K562 (cell line): ENCODE data around the gene CNOT11. TPM values are rescaled to one million over a fixed set of nuclear protein-coding genes. Genes with fewer than 3 reads are reported as not detected.

Experiments
- ARNT ChIP-seq, 2 experiments: fragments of 450-650 bp; IDR thresholded peaks; 2 replicates each; pipeline ENCODE4 v1.6.1; 2016; ENCODE audit warnings: mild to moderate bottlenecking in 1 of 2
- ELF2 ChIP-seq: fragments of 250-450 bp; sonication (Bioruptor Pico); IDR thresholded peaks from 2 replicates; pipeline ENCODE4 v1.5.0; 2021; ENCODE audit warnings: mild to moderate bottlenecking
- GATA2 ChIP-seq: sonication (generic); formaldehyde crosslinking; IDR thresholded peaks from 2 replicates; pipeline ENCODE4 v1.4.0; 2020; ENCODE audit warnings: mild to moderate bottlenecking, missing genetic modification reagents
- HDGF ChIP-seq: fragments of 450-650 bp; IDR thresholded peaks from 2 replicates; pipeline ENCODE4 v1.6.1; 2016
- ILF3 ChIP-seq: fragments of 450-650 bp; IDR thresholded peaks from 2 replicates; pipeline ENCODE4 v1.6.1; 2018; ENCODE audit warnings: antibody characterized with exemption, mild to moderate bottlenecking, moderate library complexity, borderline replicate concordance
- JUN ChIP-seq, 2 experiments: sonication (generic) in 1 of 2; formaldehyde crosslinking in 1 of 2; IDR thresholded peaks; 2 replicates each; pipeline versions ENCODE4 v1.6.1 to v1.8.0; 2012 to 2022; ENCODE audit warnings: borderline replicate concordance in 2 of 2, mild to moderate bottlenecking in 2 of 2, improper control_type of control experiment in 1 of 2, low read depth in 1 of 2, low read length in 1 of 2, missing genetic modification reagents in 1 of 2
- MCM2 ChIP-seq: fragments of 450-650 bp; IDR thresholded peaks from 2 replicates; pipeline ENCODE4 v1.6.1; 2017; ENCODE audit warnings: low read depth, mild to moderate bottlenecking
- MTA1 ChIP-seq: fragments of 450-650 bp; IDR thresholded peaks from 2 replicates; pipeline ENCODE4 v1.6.1; 2017; ENCODE audit warnings: borderline replicate concordance
- SPI1 ChIP-seq: IDR thresholded peaks from 2 replicates; pipeline ENCODE4 v1.6.1; 2011; ENCODE audit warnings: low read depth, low read length, control low read depth, borderline replicate concordance
- TAL1 ChIP-seq: fragments of 450-650 bp; IDR thresholded peaks from 2 replicates; pipeline ENCODE4 v1.6.1; 2016; ENCODE audit warnings: mild to moderate bottlenecking
- TEAD4 ChIP-seq, 2 experiments: sonication (generic) in 1 of 2; formaldehyde crosslinking in 1 of 2; IDR thresholded peaks; 2 replicates each; pipeline versions ENCODE4 v1.6.1 to v1.8.0; 2012 to 2022; ENCODE audit warnings: borderline replicate concordance in 1 of 2, inconsistent platforms in 1 of 2, low read length in 1 of 2, mild to moderate bottlenecking in 1 of 2, missing genetic modification reagents in 1 of 2
- ZBTB1 ChIP-seq: sonication (generic); formaldehyde crosslinking; IDR thresholded peaks from 2 replicates; pipeline ENCODE4 v1.8.1; 2023; ENCODE audit warnings: missing genetic modification reagents, low read depth, mild to moderate bottlenecking, borderline replicate concordance
- ZNF174 ChIP-seq: fragments of 250-450 bp; sonication (Bioruptor Pico); IDR thresholded peaks from 2 replicates; pipeline ENCODE4 v1.4.0; 2020; ENCODE audit warnings: mild to moderate bottlenecking
- ZNF274 ChIP-seq: IDR thresholded peaks from 2 replicates; pipeline ENCODE4 v1.6.1; 2011; ENCODE audit warnings: low read depth, mild to moderate bottlenecking, low read length, moderate library complexity, borderline replicate concordance
- ZNF408 ChIP-seq: fragments of 250-450 bp; sonication (Bioruptor Pico); IDR thresholded peaks from 2 replicates; pipeline ENCODE4 v1.4.0; 2020; ENCODE audit warnings: low read depth, mild to moderate bottlenecking, moderate library complexity
- ZNF445 ChIP-seq: fragments of 250-450 bp; sonication (Bioruptor Pico); IDR thresholded peaks from 2 replicates; pipeline ENCODE4 v1.4.0; 2020; ENCODE audit warnings: low read depth, mild to moderate bottlenecking, moderate library complexity
- ZNF695 ChIP-seq: fragments of 450-650 bp; formaldehyde crosslinking; IDR thresholded peaks from 2 replicates; pipeline ENCODE4 v1.4.0; 2020; ENCODE audit warnings: mild to moderate bottlenecking, moderate library complexity
- ZNF76 ChIP-seq: fragments of 250-450 bp; sonication (Bioruptor Pico); IDR thresholded peaks from 2 replicates; pipeline ENCODE4 v1.4.0; 2020; ENCODE audit warnings: mild to moderate bottlenecking, moderate library complexity, borderline replicate concordance
- ZZZ3 ChIP-seq: fragments of 450-650 bp; IDR thresholded peaks from 2 replicates; pipeline ENCODE4 v1.6.1; 2016; ENCODE audit warnings: antibody characterized with exemption, mild to moderate bottlenecking, moderate library complexity
- polyA plus RNA-seq, 8 experiments: library from polyadenylated mRNA; depleted of rRNA in 4 of 8; stranded (reverse) in 5 of 8; unstranded in 3 of 8; fragments of >200 nt; fragmentation: Nextera tagmentation in 2 of 8; fragmentation: Illumina TruSeq in 1 of 8; extraction: Ambion mirVana in 2 of 8; extraction: Trizol in 1 of 8; gene quantifications; 2 replicates each; pipeline versions ENCODE4 v1.2.1 to v1.2.3, GENCODE V29; 2011 to 2014; ENCODE audit warnings: inconsistent platforms in 1 of 8, missing spikeins in 1 of 8
- total RNA-seq, 7 experiments: library from RNA; depleted of rRNA in 6 of 7; stranded (reverse); fragments of >200 nt in 6 of 7; fragmentation: Illumina TruSeq in 2 of 7; extraction: Trizol in 2 of 7; gene quantifications; 2 replicates each; pipeline versions ENCODE4 v1.2.1 to v1.2.3, GENCODE V29; 2011 to 2021; ENCODE audit warnings: low replicate concordance in 1 of 7
- TF ChIP-seq, protein P1 (sequence below): fragments of 450-650 bp; IDR thresholded peaks from 2 replicates; pipeline ENCODE4 v1.6.1; 2017; ENCODE audit warnings: mild to moderate bottlenecking, moderate library complexity
- TF ChIP-seq, protein P2 (sequence below): fragments of 450-650 bp; IDR thresholded peaks from 2 replicates; pipeline ENCODE4 v1.6.1; 2018; ENCODE audit warnings: mild to moderate bottlenecking, low read depth; ENCODE audit not compliant: partially characterized antibody
- TF ChIP-seq, protein P3 (sequence below): fragments of 450-650 bp; IDR thresholded peaks from 2 replicates; pipeline ENCODE4 v1.6.1; 2017; ENCODE audit warnings: antibody characterized with exemption, mild to moderate bottlenecking

CNOT11 gene
- total and polyA plus RNA-seq, 9 of the 15 experiments (the other 6 are each of a cell fraction or from before 2014, with no cell fraction given), result 12.7 to 163 (median 64.2) TPM

DNA sequence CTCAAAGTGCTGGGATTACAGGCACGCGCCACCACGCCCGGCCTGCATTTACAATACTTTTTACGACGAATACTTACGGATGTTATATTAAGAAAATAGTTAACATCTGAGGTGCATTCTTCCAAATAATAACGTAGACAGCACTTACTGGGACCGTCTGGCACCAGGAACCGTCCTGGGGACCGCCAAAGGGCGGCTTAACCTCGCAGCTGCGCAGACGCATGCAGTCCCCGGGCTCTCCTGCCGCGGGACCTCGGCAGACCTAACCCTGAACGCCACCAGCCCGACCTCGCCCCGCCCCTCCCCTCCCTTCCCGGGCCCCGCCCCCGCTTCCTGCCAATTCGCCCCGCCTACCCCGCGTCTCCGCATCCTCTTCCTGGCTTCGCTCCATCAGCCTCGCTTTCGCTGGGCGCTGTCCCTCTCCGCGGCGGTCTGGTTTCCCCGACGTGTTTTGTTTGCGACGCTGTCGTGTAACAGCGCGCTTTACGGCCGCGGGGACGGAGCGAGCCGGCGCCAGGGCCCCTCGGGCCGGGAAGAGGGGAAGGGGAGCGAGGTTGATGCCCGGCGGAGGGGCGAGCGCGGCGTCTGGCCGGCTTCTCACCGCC lies at the start of gene CNOT11 (continued):
- TF ChIP-seq ZNF274, result no peak
- TF ChIP-seq TEAD4 (IDR thresholded peaks at IDR 0.05; ENCODE audit: low read length), result 0 out of 2 replicates have a peak, but pooled peaks have one; percentile 23
- TF ChIP-seq TEAD4 (CRISPR knock-in tag; IDR thresholded peaks at IDR 0.05; ENCODE audit: borderline replicate concordance), result no peak
- TF ChIP-seq, protein P1, sequence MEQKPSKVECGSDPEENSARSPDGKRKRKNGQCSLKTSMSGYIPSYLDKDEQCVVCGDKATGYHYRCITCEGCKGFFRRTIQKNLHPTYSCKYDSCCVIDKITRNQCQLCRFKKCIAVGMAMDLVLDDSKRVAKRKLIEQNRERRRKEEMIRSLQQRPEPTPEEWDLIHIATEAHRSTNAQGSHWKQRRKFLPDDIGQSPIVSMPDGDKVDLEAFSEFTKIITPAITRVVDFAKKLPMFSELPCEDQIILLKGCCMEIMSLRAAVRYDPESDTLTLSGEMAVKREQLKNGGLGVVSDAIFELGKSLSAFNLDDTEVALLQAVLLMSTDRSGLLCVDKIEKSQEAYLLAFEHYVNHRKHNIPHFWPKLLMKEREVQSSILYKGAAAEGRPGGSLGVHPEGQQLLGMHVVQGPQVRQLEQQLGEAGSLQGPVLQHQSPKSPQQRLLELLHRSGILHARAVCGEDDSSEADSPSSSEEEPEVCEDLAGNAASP, result no peak
- peak in 1 of 2 experiments; percentile 56; a peak in 1 of 4 replicates for TF ChIP-seq ARNT (IDR thresholded peaks at IDR 0.05)
- TF ChIP-seq, protein P2, sequence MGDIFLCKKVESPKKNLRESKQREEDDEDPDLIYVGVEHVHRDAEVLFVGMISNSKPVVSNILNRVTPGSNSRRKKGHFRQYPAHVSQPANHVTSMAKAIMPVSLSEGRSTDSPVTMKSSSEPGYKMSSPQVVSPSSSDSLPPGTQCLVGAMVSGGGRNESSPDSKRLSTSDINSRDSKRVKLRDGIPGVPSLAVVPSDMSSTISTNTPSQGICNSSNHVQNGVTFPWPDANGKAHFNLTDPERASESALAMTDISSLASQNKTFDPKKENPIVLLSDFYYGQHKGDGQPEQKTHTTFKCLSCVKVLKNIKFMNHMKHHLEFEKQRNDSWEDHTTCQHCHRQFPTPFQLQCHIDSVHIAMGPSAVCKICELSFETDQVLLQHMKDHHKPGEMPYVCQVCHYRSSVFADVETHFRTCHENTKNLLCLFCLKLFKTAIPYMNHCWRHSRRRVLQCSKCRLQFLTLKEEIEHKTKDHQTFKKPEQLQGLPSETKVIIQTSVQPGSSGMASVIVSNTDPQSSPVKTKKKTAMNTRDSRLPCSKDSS, result no peak
- TF ChIP-seq ZNF408, result no peak
- TF ChIP-seq, protein P3, sequence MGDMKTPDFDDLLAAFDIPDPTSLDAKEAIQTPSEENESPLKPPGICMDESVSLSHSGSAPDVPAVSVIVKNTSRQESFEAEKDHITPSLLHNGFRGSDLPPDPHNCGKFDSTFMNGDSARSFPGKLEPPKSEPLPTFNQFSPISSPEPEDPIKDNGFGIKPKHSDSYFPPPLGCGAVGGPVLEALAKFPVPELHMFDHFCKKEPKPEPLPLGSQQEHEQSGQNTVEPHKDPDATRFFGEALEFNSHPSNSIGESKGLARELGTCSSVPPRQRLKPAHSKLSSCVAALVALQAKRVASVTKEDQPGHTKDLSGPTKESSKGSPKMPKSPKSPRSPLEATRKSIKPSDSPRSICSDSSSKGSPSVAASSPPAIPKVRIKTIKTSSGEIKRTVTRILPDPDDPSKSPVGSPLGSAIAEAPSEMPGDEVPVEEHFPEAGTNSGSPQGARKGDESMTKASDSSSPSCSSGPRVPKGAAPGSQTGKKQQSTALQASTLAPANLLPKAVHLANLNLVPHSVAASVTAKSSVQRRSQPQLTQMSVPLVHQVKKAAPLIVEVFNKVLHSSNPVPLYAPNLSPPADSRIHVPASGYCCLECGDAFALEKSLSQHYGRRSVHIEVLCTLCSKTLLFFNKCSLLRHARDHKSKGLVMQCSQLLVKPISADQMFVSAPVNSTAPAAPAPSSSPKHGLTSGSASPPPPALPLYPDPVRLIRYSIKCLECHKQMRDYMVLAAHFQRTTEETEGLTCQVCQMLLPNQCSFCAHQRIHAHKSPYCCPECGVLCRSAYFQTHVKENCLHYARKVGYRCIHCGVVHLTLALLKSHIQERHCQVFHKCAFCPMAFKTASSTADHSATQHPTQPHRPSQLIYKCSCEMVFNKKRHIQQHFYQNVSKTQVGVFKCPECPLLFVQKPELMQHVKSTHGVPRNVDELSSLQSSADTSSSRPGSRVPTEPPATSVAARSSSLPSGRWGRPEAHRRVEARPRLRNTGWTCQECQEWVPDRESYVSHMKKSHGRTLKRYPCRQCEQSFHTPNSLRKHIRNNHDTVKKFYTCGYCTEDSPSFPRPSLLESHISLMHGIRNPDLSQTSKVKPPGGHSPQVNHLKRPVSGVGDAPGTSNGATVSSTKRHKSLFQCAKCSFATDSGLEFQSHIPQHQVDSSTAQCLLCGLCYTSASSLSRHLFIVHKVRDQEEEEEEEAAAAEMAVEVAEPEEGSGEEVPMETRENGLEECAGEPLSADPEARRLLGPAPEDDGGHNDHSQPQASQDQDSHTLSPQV, result 0 out of 2 replicates have a peak, but pooled peaks have one; percentile 47
- no peak for TF ChIP-seq ZBTB1
- 0 out of 2 replicates have a peak, but pooled peaks have one; percentile 14 for TF ChIP-seq ZNF695 (CRISPR knock-in tag)
- TF ChIP-seq HDGF, result no peak
- TF ChIP-seq ELF2 (CRISPR knock-in tag), result no peak
- no peak for TF ChIP-seq ZZZ3
- TF ChIP-seq GATA2 (CRISPR knock-in tag), result no peak
- no peak for TF ChIP-seq ZNF76 (CRISPR knock-in tag)
- TF ChIP-seq SPI1, result 0 out of 2 replicates have a peak, but pooled peaks have one; percentile 5
- TF ChIP-seq MCM2, result no peak
- TF ChIP-seq ILF3, result no peak
- TF ChIP-seq MTA1, result no peak
- no peak for TF ChIP-seq JUN (IDR thresholded peaks at IDR 0.05; ENCODE audit: borderline replicate concordance, low read depth, low read length)
- TF ChIP-seq JUN (CRISPR knock-in tag; IDR thresholded peaks at IDR 0.05; ENCODE audit: borderline replicate concordance), result no peak
- no peak for TF ChIP-seq ZNF174 (CRISPR knock-in tag)
- no peak for TF ChIP-seq TAL1
- TF ChIP-seq ZNF445 (CRISPR knock-in tag), result no peak
